HepG2 (cell line): ENCODE results near the gene SPSB1. TPM values are rescaled to one million over a fixed set of nuclear protein-coding genes. Genes with fewer than 3 reads are reported as not detected.

Experiments
- ARHGAP35 ChIP-seq: sonication (generic); formaldehyde crosslinking; IDR thresholded peaks from 2 replicates; pipeline ENCODE4 v1.9.0; 2022; ENCODE audit warnings: mild to moderate bottlenecking, inconsistent platforms, moderate library complexity, missing genetic modification reagents, borderline replicate concordance
- EHMT2 ChIP-seq: fragments of 200-600 bp; sonication (generic); IDR thresholded peaks from 2 replicates; pipeline ENCODE4 v1.7.0; 2017; ENCODE audit warnings: antibody characterized with exemption, low read depth, low read length, borderline replicate concordance
- HMGXB4 ChIP-seq, 2 experiments: sonication (generic) in 1 of 2; formaldehyde crosslinking in 1 of 2; IDR thresholded peaks; 2 replicates each; pipeline versions ENCODE4 v1.4.0 to v1.6.1; 2018 to 2020; ENCODE audit warnings: missing genetic modification reagents in 2 of 2, borderline replicate concordance in 1 of 2, low read depth in 1 of 2, mild to moderate bottlenecking in 1 of 2, missing biosample characterization in 1 of 2
- HOXA5 ChIP-seq: sonication (generic); formaldehyde crosslinking; IDR thresholded peaks from 2 replicates; pipeline ENCODE4 v1.4.0; 2020; ENCODE audit warnings: missing genetic modification reagents
- IKZF4 ChIP-seq: sonication (generic); formaldehyde crosslinking; IDR thresholded peaks from 2 replicates; pipeline ENCODE4 v1.5.1; 2020; ENCODE audit warnings: borderline replicate concordance, mild to moderate bottlenecking, low read depth, missing genetic modification reagents; ENCODE audit errors: not compliant biosample characterization
- JUNB ChIP-seq: sonication (generic); formaldehyde crosslinking; IDR thresholded peaks from 2 replicates; pipeline ENCODE4 v1.8.0; 2022; ENCODE audit warnings: missing genetic modification reagents, mild to moderate bottlenecking, borderline replicate concordance
- KLF6 ChIP-seq: IDR thresholded peaks from 2 replicates; pipeline ENCODE4 v1.8.0; 2016; ENCODE audit warnings: missing biosample characterization, missing genetic modification reagents
- NR2C2 ChIP-seq: sonication (generic); formaldehyde crosslinking; IDR thresholded peaks from 2 replicates; pipeline ENCODE4 v1.4.0; 2020; ENCODE audit warnings: missing genetic modification reagents, mild to moderate bottlenecking, moderate library complexity, borderline replicate concordance
- PLSCR1 ChIP-seq: sonication (generic); formaldehyde crosslinking; IDR thresholded peaks from 2 replicates; pipeline ENCODE4 v1.5.0; 2020; ENCODE audit warnings: missing genetic modification reagents, mild to moderate bottlenecking, borderline replicate concordance
- POLR2AphosphoS2 ChIP-seq: IDR thresholded peaks from 2 replicates; pipeline ENCODE4 v1.6.1; 2011; ENCODE audit warnings: low read depth, low read length, improper control_type of control experiment
- RBM22 ChIP-seq: fragments of 200-400 bp; formaldehyde crosslinking; optimal IDR thresholded peaks from 2 replicates; pipeline ENCODE3; 2017; ENCODE audit warnings: mild to moderate bottlenecking, low read length, moderate library complexity
- SRY ChIP-seq: sonication (generic); formaldehyde crosslinking; IDR thresholded peaks from 2 replicates; pipeline ENCODE4 v1.8.0; 2022; ENCODE audit warnings: mild to moderate bottlenecking, missing genetic modification reagents
- ZNF263 ChIP-seq: sonication (generic); formaldehyde crosslinking; IDR thresholded peaks from 2 replicates; pipeline ENCODE4 v1.4.0; 2020; ENCODE audit warnings: missing genetic modification reagents
- ZNF274 ChIP-seq: sonication (generic); formaldehyde crosslinking; IDR thresholded peaks from 2 replicates; pipeline ENCODE4 v1.5.1; 2020; ENCODE audit warnings: mild to moderate bottlenecking, missing genetic modification reagents
- ZNF282 ChIP-seq: fragments of 450-650 bp; IDR thresholded peaks from 2 replicates; pipeline ENCODE4 v1.6.1; 2018; ENCODE audit not compliant: partially characterized antibody
- ZNF776 ChIP-seq: sonication (generic); formaldehyde crosslinking; IDR thresholded peaks from 2 replicates; pipeline ENCODE4 v1.4.0; 2020; ENCODE audit warnings: mild to moderate bottlenecking, missing genetic modification reagents
- polyA plus RNA-seq, 8 experiments: library from polyadenylated mRNA; depleted of rRNA in 3 of 8; stranded (reverse) in 7 of 8; unstranded in 1 of 8; fragments of >200 nt; fragmentation: Illumina TruSeq in 4 of 8; extraction: Trizol in 4 of 8; gene quantifications; 2 replicates each; pipeline versions ENCODE4 v1.2.1 to v1.2.3, GENCODE V29; 2011 to 2016; ENCODE audit warnings: low read depth in 4 of 8, missing spikeins in 1 of 8, mixed read lengths in 1 of 8; ENCODE audit not compliant: insufficient read depth in 1 of 8
- total RNA-seq, 5 experiments: library from RNA; depleted of rRNA; stranded (reverse); fragments of >200 nt; fragmentation: Illumina TruSeq; extraction: Trizol; gene quantifications; 2 replicates each; pipeline ENCODE4 v1.2.3, GENCODE V29; 2016; ENCODE audit warnings: low read depth in 1 of 5
- TF ChIP-seq, protein P1 (sequence below): sonication (generic); formaldehyde crosslinking; IDR thresholded peaks from 2 replicates; pipeline ENCODE4 v1.8.0; 2022; ENCODE audit warnings: mild to moderate bottlenecking, missing genetic modification reagents, moderate library complexity
- TF ChIP-seq, protein P2 (sequence below): sonication (generic); formaldehyde crosslinking; conservative IDR thresholded peaks from 2 replicates; pipeline ENCODE4 v1.4.0; 2020; ENCODE audit warnings: mild to moderate bottlenecking, missing genetic modification reagents, moderate library complexity
- TF ChIP-seq, protein P3 (sequence below): sonication (generic); formaldehyde crosslinking; IDR thresholded peaks from 2 replicates; pipeline ENCODE4 v1.8.0; 2023; ENCODE audit warnings: mild to moderate bottlenecking, missing genetic modification reagents

Gene SPSB1
- total and polyA plus RNA-seq, 2 of the 13 experiments (the other 11 are each of a cell fraction or from before 2014, with no cell fraction given) = 5.0 to 8.0 TPM

GRCh38 chr1:9249534-9250410, 42.9 kb upstream of the SPSB1 start (continued):
- TF ChIP-seq ZNF263 = no peak
- TF ChIP-seq, protein P1, sequence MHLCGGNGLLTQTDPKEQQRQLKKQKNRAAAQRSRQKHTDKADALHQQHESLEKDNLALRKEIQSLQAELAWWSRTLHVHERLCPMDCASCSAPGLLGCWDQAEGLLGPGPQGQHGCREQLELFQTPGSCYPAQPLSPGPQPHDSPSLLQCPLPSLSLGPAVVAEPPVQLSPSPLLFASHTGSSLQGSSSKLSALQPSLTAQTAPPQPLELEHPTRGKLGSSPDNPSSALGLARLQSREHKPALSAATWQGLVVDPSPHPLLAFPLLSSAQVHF (CRISPR knock-in tag) = no peak
- no peak for TF ChIP-seq JUNB (CRISPR knock-in tag)
- TF ChIP-seq KLF6 (CRISPR knock-in tag) = 0 out of 2 replicates have a peak, but pooled peaks have one; percentile 64
- peak; percentile 84; the same call in 1 of the 2 replicates for TF ChIP-seq SRY
- peak; percentile 78 to 86 for TF ChIP-seq HMGXB4 (CRISPR knock-in tag; IDR thresholded peaks at IDR 0.05; ENCODE audit: borderline replicate concordance in 1 of 2, low read depth in 1 of 2)
- no peak for TF ChIP-seq ZNF282
- TF ChIP-seq PLSCR1 = no peak
- no peak for TF ChIP-seq POLR2AphosphoS2
- TF ChIP-seq, protein P2, sequence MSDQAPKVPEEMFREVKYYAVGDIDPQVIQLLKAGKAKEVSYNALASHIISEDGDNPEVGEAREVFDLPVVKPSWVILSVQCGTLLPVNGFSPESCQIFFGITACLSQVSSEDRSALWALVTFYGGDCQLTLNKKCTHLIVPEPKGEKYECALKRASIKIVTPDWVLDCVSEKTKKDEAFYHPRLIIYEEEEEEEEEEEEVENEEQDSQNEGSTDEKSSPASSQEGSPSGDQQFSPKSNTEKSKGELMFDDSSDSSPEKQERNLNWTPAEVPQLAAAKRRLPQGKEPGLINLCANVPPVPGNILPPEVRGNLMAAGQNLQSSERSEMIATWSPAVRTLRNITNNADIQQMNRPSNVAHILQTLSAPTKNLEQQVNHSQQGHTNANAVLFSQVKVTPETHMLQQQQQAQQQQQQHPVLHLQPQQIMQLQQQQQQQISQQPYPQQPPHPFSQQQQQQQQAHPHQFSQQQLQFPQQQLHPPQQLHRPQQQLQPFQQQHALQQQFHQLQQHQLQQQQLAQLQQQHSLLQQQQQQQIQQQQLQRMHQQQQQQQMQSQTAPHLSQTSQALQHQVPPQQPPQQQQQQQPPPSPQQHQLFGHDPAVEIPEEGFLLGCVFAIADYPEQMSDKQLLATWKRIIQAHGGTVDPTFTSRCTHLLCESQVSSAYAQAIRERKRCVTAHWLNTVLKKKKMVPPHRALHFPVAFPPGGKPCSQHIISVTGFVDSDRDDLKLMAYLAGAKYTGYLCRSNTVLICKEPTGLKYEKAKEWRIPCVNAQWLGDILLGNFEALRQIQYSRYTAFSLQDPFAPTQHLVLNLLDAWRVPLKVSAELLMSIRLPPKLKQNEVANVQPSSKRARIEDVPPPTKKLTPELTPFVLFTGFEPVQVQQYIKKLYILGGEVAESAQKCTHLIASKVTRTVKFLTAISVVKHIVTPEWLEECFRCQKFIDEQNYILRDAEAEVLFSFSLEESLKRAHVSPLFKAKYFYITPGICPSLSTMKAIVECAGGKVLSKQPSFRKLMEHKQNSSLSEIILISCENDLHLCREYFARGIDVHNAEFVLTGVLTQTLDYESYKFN (CRISPR knock-in tag) = peak; percentile 91
- TF ChIP-seq EHMT2 = no peak
- peak; percentile 25 for TF ChIP-seq ZNF274 (CRISPR knock-in tag)
- TF ChIP-seq, protein P3, sequence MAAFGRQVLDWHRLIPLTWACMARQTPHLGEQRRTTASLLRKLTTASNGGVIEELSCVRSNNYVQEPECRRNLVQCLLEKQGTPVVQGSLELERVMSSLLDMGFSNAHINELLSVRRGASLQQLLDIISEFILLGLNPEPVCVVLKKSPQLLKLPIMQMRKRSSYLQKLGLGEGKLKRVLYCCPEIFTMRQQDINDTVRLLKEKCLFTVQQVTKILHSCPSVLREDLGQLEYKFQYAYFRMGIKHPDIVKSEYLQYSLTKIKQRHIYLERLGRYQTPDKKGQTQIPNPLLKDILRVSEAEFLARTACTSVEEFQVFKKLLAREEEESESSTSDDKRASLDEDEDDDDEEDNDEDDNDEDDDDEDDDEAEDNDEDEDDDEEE (CRISPR knock-in tag) = no peak
- TF ChIP-seq ZNF776 (CRISPR knock-in tag) = peak; percentile 84
- peak; percentile 53 for TF ChIP-seq RBM22
- TF ChIP-seq NR2C2 (CRISPR knock-in tag) = peak; percentile 77
- no peak; the same call in none of the 2 replicates for TF ChIP-seq ARHGAP35 (CRISPR knock-in tag)
- no peak for TF ChIP-seq IKZF4 (CRISPR knock-in tag)
- 0 out of 2 replicates have a peak, but pooled peaks have one; percentile 23 for TF ChIP-seq HOXA5
